Esophagus squamous epithelium (tissue), 4 donors: ENCODE data around the gene HLF.

Experiments used
- CTCF ChIP-seq, 6 experiments: fragments of 450-650 bp in 4 of 6; fragments of 200-600 bp in 2 of 6; sonication (generic) in 2 of 6; IDR thresholded peaks; one replicate each; pipeline ENCODE4 v1.5.1; 2016 to 2019; ENCODE audit warnings: antibody characterized with exemption in 6 of 6, mild to moderate bottlenecking in 4 of 6, moderate library complexity in 4 of 6
- POLR2A ChIP-seq, 4 donors: fragments of 450-650 bp; IDR thresholded peaks; one replicate each; pipeline ENCODE4 v1.6.1; 2017; ENCODE audit warnings: antibody characterized with exemption in 4 of 4, mild to moderate bottlenecking in 4 of 4, moderate library complexity in 3 of 4

DNA sequence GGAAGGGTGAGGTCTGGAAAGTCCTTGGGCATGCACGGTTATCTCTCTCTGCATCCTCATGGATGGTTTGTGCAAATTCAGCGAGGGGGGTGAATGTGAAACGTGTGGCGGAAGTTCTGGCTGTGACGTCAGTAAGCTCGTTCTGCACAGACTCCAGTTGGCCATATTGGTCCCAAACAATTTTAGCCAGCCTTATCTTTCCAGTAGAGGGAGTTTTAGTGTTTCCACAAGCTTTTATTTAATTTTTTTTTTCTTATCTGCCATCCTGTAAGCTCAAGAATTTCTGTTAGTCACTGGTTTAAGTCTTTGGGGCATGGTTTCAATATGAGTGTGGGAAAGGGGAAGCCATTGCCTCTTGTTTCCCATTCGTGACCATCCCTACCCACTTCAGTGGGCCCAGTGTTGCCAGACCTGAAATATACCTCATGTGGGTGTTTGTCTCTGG lies 39.0 kb downstream of the HLF start:
- TF ChIP-seq POLR2A (IDR thresholded peaks at IDR 0.05) (no peak), CTCF (IDR thresholded peaks at IDR 0.05) (peak in 1 of 6 experiments; percentile 10)
